Activated CD4-positive, alpha-beta T cell treated with anti-CD3 and anti-CD28 coated beads, Interleukin-2, amount 50 U/mL, for 48 hours (primary cell): ENCODE results near the gene CRISP3.
"Not testable (repeated sequence)": the region's sequence is repeated elsewhere in the genome, so short reads cannot be mapped to it uniquely, and the experiment has no call there.

Source experiments
- DNase-seq, 2 experiments: peaks; one replicate each; pipeline ENCODE4 v3.0.0-alpha.2; 2020

CRISP3 gene, protein sequence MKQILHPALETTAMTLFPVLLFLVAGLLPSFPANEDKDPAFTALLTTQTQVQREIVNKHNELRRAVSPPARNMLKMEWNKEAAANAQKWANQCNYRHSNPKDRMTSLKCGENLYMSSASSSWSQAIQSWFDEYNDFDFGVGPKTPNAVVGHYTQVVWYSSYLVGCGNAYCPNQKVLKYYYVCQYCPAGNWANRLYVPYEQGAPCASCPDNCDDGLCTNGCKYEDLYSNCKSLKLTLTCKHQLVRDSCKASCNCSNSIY

GRCh38 chr6:49744259-49744658, at the start of gene CRISP3:
Gene CRISP3 (minus strand): TSS chr6:49744388. CDS start chr6:49744367, 21 bp downstream.
- DNase-seq, result no peak

- no peak for DNase-seq
These were observed 46.2 kb upstream of the CRISP3 start for GRCh38 chr6:49790341-49790740.

DNA sequence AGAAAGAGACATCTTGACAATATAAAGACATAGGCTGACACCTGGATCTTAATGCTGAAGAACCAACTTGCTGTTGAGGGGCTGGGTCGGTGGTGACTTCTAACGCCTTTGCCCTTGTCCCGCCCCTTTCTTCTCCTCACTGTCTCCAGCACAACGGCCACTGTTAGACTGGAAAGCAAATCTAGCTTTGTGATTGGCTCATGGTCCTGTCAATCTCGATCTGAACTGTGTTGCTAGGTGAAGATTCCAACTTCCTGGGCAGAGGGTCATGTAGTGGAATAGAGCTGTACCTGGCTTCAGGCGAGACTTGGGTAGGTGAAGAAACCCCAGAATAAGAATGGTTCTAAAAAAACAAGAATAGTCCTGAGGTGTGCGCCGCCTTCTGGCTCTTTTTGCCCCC, 43.0 kb upstream of the CRISP3 start, which contains the start of gene PGK2:
Gene PGK2, minus strand, starts transcription at position 110 of the 400 bp plus-strand sequence. Its CDS starts 98 bp downstream, at position 12.
- no peak for DNase-seq

DNA sequence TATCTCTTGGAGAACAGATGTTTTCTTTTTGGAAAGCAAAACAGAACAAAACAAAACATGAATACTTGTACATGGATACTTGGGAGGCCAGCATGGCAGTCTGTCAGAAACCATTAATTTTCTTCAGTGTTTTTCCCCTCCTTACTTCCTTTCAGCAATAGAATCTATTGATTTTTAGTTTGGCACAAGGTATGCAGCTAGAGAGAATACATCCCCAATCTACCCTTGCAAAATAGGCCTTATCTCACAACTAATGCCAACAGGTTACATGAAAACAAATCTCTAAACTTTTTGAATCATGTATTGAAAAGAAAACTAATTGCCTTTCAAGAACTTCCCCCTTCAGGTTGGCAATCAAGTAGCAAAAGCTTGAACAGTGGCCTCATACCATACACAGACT, 40.1 kb upstream of the CRISP3 start:
- DNase-seq, result no peak

- DNase-seq, result no peak
These were observed 38.5 kb upstream of the CRISP3 start for GRCh38 chr6:49782725-49783124.

DNA sequence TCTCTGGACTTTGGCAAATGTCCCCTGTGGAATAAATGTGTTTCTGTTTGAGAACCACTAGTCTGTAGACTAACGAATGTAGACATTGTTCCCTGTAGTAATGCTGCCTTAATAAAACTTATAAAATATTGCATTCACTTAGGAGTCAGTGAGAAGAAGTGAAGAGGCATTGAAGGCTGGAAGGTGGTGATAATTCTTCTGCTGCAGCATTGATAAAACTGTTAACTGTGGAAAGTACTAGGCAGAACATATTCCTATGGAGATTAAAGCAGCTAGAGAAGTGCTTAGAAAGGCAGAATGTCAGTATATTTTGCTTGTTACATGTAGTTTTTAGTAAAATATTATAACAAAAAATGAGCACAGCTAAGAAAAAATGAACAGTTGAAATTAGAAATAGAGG, 38.1 kb upstream of the CRISP3 start:
- no peak for DNase-seq

GRCh38 chr6:49776444-49776843, 32.3 kb upstream of the CRISP3 start:
- no peak for DNase-seq

DNA sequence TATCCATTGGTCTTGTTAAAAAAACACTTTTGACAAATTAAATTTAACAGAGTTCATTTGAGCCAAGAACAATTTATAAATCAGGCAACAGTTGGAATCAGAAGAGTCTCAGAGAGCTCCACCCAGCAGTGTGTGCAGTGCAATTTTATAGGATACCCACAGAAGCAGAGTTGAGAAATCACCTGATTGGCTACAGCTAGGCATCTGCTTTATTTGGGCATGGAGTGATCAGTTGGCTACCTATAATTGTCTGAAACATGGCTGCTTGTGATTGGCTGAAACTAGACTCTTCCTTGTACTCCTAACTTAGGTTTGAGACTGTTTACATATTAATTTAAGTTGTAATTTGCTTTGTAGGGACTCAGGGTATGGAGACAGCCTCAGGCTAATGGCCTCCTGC, 30.9 kb upstream of the CRISP3 start:
- no peak for DNase-seq

GRCh38 chr6:49772285-49772684, 28.1 kb upstream of the CRISP3 start:
- no peak for DNase-seq

- no peak for DNase-seq
These were observed 22.6 kb upstream of the CRISP3 start for GRCh38 chr6:49766762-49767161.

- DNase-seq, result no peak
These were observed 20.5 kb upstream of the CRISP3 start for GRCh38 chr6:49764571-49765236.

DNA sequence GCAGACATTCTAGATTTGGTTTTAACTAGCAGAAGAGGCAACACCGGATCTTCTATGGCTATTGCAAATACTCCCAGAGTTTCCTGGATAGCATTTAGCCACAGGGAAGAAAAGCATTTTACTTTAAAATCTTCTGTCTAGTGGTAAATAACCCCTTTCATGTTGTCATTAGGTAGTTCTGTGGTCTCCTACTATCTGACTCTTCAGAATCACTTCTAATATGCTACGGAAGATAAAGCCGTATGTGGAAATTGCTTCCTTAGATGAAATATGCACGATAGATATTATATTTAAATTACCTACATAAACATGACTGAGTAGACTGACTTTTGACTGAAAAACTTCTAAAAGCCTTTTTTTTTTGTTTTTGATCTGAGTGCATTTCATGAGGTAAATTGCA, 759 bp downstream of the CRISP3 start:
- DNase-seq, result no peak

GRCh38 chr6:49739423-49739822, 4.8 kb downstream of the CRISP3 start:
- no peak for DNase-seq

DNA sequence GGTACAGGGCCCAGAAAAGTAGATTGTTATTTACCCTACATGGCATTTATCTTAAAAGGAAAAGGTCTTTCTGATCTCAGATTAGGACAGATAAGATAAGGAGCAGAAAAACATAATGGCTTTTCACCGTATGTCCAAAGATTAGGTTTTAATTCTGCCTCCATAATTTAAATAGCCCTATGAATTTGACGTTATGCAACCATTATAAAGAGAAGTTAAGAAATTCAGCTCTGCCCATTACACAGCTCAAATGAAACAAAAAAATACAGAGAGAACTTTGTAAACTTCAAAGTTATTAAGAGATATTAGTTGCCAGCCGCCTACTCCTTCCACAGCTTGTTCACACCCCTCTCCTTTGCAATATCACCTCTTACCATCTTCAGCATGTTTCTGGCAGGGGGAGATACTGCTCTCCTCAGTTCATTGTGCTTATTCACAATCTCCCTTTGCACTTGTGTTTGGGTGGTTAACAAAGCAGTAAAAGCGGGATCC, 8.1 kb downstream of the CRISP3 start:
- no peak for DNase-seq

GRCh38 chr6:49733680-49734079, 10.5 kb downstream of the CRISP3 start:
- DNase-seq, result no peak

GRCh38 chr6:49732781-49733180, 11.4 kb downstream of the CRISP3 start:
- DNase-seq, result no peak

DNA sequence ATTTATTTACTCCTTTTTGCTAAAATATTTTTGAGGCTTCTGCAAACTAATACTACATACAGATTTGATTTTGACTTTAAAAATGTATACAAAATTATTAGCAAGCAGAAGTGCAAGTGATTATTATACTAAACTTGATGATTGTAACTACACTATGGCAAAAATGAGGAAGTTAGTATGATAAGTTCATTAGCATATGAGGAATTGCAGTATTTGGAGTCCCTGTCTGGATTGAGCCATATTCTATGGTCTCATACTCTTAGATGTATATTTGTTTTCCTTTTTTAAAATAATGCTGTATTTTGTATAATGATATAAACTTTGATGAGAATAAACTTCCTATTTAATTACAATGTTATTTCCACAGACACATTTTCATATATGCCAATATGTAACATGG, 13.9 kb downstream of the CRISP3 start:
- DNase-seq, result no peak

DNA sequence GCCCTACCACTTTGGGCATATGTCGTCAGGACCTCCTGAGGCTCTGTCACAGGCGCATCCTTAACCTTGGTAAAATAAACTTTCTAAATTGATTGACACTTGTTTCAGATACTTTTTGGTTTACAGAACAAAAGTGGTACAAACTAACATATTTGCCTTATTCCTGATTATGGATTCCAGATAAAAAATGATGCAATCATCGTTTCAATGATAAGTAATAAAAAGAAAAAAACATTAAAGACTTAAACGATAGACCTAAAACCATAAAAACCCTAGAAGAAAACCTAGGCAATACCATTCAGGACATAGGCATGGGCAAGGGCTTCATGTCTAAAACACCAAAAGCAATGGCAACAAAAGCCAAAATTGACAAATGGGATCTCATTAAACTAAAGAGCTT, 20.3 kb downstream of the CRISP3 start:
- not testable (repeated sequence) for DNase-seq

- no peak for DNase-seq
These were observed 22.9 kb downstream of the CRISP3 start for GRCh38 chr6:49721297-49721696.

- DNase-seq, result no peak
These were observed 23.8 kb downstream of the CRISP3 start for GRCh38 chr6:49720372-49720771.

DNA sequence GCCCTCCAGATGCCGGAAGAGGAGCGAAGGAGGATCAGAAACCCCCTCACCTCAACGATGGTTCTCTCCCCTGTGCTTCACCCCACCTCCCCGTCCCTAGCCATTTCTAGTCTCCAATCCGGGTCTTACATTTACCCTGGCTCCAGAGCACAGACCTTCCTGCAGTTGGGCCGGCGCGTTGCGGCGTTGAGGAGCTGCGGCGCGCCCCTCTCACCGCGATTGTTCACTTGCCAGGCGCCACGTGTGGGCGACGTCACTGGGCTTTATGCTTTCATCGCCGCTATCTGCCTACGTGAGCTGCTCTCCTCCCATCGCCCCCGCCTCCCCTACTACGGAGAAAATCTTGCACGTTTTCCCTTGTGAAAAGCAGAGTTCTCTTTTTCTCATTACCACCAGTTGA, 30.8 kb downstream of the CRISP3 start, which contains the start of gene CRISP2:
Gene CRISP2, minus strand, starts transcription at position 198 of the 400 bp plus-strand sequence. CDS start 4,347 bp downstream, outside the sequence.
- DNase-seq, result no peak

DNA sequence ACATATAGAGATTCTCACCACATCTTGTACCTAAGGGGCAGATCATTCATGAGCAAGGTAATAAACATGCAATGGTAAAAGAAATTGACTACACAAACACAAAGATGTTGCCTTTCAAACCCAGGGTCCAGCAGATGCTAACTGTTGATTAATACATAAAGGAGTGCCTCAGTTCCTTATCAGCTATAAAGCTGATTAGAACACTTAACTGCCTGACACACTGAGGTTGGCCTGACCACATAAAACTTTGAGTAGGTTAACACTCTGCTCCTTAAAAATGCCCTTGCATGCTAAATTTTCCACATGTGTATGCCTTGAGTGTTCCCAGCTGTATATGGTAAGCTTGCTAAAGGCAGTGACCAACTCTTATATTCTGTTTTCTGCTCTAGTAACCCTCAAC, 45.7 kb downstream of the CRISP3 start:
- DNase-seq, result no peak

GRCh38 chr6:49693512-49693911, 50.7 kb downstream of the CRISP3 start:
- DNase-seq, result no peak

GRCh38 chr6:49692534-49692933, 51.7 kb downstream of the CRISP3 start:
- DNase-seq, result no peak
